GM12875 (cell line): Measurements from ENCODE around the gene KLHL9.
"Not testable (repeated sequence)": the region's sequence is repeated elsewhere in the genome, so short reads cannot be mapped to it uniquely, and the experiment has no call there.

Experiments used
- H3K4me3 ChIP-seq: one replicate; pipeline ENCODE4 v1.5.1; 2011; ENCODE audit warnings: low read depth, low read length, control low read depth
- TF ChIP-seq, protein P1 (sequence below): IDR thresholded peaks from 2 replicates; pipeline ENCODE4 v1.5.1; 2011; ENCODE audit warnings: low read depth, mild to moderate bottlenecking, control low read depth, inconsistent platforms, low read length, moderate library complexity, borderline replicate concordance; ENCODE audit not compliant: insufficient read depth

The KLHL9 gene, protein sequence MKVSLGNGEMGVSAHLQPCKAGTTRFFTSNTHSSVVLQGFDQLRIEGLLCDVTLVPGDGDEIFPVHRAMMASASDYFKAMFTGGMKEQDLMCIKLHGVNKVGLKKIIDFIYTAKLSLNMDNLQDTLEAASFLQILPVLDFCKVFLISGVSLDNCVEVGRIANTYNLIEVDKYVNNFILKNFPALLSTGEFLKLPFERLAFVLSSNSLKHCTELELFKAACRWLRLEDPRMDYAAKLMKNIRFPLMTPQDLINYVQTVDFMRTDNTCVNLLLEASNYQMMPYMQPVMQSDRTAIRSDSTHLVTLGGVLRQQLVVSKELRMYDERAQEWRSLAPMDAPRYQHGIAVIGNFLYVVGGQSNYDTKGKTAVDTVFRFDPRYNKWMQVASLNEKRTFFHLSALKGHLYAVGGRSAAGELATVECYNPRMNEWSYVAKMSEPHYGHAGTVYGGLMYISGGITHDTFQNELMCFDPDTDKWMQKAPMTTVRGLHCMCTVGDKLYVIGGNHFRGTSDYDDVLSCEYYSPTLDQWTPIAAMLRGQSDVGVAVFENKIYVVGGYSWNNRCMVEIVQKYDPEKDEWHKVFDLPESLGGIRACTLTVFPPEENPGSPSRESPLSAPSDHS

DNA sequence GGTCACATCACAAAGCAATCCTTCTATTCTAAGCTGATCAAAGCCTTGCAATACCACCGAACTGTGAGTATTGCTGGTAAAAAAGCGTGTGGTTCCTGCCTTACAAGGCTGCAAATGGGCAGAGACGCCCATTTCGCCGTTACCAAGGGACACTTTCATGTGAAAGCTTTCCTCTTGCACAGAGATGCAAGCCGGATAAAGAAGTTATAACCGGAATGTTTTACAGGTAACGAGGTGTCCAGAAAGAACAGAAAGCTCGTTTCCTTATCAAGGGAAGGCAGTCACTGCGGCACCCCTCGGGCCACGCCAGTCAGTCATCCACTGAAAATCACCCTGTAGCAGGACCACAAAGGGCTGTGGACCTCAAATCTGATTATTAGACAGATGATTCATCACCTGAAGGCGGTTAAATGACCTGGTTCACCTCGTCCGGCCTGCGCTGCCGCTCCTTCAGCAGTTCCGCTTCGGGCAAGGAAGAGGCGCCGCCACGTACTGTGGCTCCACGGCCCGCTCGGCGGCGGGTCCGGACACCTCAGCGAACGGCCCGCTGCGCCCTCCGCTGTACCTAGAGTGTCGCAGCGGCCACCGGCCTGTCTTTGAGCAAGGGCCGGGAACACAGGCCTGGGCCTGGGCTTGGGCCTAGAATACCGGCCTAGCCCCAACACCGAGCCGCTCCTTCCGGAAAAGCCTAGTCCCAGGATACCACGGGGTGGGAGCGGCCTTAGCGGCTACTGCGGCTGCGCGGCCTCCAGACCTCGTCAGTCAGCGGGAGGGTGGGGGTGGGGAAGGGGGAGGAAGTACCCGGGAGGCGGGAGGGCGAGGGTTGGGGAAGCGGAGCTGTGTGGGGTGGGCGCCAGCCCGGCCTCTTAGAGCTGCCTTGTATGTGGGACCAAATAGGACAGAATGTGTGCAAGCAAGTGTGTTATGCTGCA is at the start of gene KLHL9:
Gene KLHL9 (minus strand): TSS at position 704 of the 932 bp plus-strand sequence. CDS start 545 bp downstream, at position 159.
- H3K4me3 ChIP-seq: peak within 1 kb of the TSS; percentile 88
- TF ChIP-seq, protein P1, sequence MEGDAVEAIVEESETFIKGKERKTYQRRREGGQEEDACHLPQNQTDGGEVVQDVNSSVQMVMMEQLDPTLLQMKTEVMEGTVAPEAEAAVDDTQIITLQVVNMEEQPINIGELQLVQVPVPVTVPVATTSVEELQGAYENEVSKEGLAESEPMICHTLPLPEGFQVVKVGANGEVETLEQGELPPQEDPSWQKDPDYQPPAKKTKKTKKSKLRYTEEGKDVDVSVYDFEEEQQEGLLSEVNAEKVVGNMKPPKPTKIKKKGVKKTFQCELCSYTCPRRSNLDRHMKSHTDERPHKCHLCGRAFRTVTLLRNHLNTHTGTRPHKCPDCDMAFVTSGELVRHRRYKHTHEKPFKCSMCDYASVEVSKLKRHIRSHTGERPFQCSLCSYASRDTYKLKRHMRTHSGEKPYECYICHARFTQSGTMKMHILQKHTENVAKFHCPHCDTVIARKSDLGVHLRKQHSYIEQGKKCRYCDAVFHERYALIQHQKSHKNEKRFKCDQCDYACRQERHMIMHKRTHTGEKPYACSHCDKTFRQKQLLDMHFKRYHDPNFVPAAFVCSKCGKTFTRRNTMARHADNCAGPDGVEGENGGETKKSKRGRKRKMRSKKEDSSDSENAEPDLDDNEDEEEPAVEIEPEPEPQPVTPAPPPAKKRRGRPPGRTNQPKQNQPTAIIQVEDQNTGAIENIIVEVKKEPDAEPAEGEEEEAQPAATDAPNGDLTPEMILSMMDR: no peak

DNA sequence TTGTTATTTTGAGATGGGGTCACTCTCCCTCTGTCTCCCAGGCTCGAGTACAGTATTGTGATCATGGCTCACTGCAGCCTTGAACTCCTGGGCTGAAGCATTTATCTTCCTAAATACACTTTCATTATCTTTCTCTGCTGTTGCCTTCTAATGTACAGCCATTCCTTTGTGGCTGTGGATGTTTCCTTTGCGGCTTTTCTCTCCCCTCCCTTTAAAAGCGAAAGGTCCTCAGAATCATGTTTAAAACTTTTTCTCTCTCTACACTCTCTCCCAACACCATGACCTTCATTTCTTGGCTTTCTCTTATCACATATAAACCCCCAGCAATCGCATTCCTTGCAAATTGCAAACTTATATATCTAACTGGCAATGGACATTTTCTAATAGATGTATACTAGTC is 48.4 kb upstream of the KLHL9 start:
- TF ChIP-seq, protein P1: no peak

DNA sequence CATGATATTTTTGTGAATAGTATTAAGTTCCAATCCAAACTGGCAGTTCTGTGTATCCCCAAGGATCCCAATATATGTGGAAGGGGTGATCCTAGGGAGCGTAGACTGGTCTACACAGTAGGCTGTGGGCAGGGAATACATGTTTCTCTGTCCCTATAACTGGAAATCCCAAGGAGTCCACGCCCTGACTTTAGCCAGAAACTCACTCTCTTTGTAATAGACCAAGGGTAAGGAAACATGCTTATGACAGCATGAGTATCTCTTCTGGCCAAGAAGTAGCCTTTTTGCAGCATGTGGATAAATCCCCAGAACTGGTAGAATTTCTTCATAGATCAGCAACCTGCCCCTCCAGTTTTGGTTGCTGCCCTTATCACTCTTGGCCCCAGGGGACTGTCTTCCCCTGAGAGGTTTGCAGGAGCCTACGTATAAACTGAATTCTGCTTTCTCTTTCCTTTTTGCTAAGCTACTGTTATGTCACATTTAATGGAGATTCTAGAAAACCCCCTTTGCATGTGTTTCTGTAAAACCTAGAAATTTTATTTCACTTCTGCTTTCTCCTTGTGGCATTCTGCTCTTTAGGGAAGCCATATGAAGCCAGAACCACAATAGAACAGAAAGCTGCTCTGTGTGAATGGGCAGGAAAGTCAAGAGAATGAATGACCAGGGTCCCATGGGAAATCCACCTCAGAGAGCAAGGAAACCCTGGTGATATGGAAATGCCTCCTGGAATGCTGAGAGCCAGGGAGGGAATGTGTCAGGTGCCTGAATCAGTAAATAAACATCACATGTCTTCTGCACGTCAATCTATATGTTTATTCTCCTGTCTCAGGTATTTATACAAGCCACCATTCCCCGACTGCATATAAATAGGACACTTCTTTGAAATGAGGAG is 46.5 kb upstream of the KLHL9 start:
- peak overlapping the region; percentile 15 for H3K4me3 ChIP-seq
- TF ChIP-seq, protein P1: no peak

More for the DNA sequence above, 48.4 kb upstream of the KLHL9 start:
- no peak overlapping the region for H3K4me3 ChIP-seq

DNA sequence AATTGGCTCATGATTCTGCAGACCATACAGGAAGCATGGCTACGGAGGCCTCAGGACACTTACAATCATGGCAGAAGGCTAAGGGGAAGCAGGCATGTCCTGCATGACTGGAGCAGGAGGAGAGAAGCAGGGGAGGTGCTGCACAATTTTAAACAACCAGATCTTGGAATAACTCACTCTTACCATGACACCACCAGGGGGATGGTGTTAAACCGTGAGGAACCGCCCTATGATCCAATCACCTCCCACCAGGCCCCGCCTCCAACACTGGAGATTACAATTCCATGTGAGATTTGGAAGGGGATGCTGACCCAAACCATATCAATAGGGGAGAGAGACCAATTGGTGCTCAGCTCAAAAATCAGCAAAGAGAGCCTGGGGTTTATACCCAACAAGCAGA is 36.3 kb upstream of the KLHL9 start:
- H3K4me3 ChIP-seq: not testable (repeated sequence)

DNA sequence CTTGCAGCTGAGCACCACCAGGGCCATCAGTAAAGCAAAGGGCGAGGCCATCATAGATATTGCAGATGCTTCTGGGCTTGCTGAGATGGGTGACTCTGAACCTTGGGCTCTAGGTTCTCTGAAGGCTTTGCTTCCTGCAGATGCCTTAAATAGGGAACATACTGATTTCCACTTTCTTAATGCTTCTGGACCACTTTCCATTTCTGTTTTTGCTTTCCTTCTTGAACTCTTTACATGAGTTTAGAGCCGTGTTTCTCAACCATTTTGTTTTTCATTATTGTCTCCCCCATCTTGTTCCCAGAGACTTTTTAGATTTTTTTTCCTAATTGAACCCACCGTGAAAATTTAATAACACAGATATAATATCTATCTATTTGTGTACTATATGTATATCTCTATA is 32.8 kb upstream of the KLHL9 start, which contains the start of gene IFNA13:
Gene IFNA13 (minus strand): TSS at position 101 of the 400 bp plus-strand sequence. CDS start 47 bp downstream, at position 54.
- TF ChIP-seq, protein P1: no peak
- H3K4me3 ChIP-seq: no peak within 1 kb of the TSS

DNA sequence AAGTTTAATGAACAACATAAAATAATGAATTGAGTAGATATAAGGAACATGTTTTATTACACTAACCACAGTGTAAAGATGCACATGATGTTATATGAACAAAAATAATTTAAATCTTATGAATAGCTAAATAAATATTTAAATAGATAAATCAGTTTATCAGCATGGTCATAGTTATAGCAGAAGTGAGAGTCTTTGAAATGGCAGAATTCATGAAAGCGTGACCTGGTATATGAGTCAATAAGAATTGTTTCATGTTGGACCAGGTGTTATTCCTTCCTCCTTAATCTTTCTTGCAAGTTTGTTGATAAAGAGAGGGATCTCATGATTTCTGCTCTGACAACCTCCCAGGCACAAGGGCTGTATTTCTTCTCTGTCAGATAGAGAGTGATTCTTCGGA is 32.0 kb upstream of the KLHL9 start:
- not testable (repeated sequence) for H3K4me3 ChIP-seq

DNA sequence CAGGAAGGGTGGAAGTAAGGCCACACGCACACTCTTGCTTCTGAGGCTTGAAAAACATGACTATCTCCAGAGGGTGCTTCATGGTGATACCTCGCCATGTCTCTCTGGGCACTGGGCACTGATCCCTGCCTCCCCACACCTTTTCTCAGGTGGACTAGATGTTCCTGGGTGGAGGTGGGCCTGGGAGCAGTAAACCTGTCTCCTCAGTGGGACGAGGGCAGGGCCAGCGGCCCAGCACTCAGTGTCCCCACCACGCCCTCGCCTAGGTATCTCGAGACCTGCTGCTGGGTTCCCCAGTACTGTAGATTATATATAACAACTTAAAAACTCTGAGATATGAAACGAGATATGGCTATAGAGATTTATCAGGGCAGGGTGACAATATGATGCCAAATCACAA is 27.1 kb upstream of the KLHL9 start:
- TF ChIP-seq, protein P1: no peak

More for the DNA sequence above, 27.1 kb upstream of the KLHL9 start:
- H3K4me3 ChIP-seq: no peak overlapping the region
